ENCODE measurements around the gene CARNS1. TPM values are rescaled to one million over a fixed set of nuclear protein-coding genes. Genes with fewer than 3 reads are reported as not detected.

Gene CARNS1
- total RNA-seq, 1 donor from 2014 or later: 2.7 TPM

- Histone ChIP-seq H3K9me3 (no peaks in the 10 kb centered on the region), H3K4me1 (peaks cover 35% of the 10 kb centered on the region), H3K4me3 (peak overlapping the region; percentile 54), H3K27me3 (no peaks in the 10 kb centered on the region), H3K27ac (peak overlapping the region; percentile 79), H3K36me3 (no peaks in the 10 kb centered on the region)
- DNase-seq: no peak
- TF ChIP-seq CTCF (IDR thresholded peaks at IDR 0.05): no peak
- no peak for ATAC-seq
- intact Hi-C loops (cut with DNase I): no loop called here
These were observed 4.7 kb downstream of the CARNS1 start for GRCh38 chr11:67420147-67420645.

GRCh38 chr11:67420646-67421429 lies 5.4 kb downstream of the CARNS1 start:
- Histone ChIP-seq H3K9me3 (no peaks in the 10 kb centered on the region), H3K4me3 (peak overlapping the region; percentile 54), H3K36me3 (no peaks in the 10 kb centered on the region), H3K4me1 (peaks cover 32% of the 10 kb centered on the region), H3K27ac (peak overlapping the region; percentile 79), H3K27me3 (no peaks in the 10 kb centered on the region)
- DNase-seq: peak; percentile 99
- peak; percentile 96 for ATAC-seq
- intact Hi-C loops (cut with DNase I): no loop called here
- no peak for TF ChIP-seq CTCF (IDR thresholded peaks at IDR 0.05)

DNA sequence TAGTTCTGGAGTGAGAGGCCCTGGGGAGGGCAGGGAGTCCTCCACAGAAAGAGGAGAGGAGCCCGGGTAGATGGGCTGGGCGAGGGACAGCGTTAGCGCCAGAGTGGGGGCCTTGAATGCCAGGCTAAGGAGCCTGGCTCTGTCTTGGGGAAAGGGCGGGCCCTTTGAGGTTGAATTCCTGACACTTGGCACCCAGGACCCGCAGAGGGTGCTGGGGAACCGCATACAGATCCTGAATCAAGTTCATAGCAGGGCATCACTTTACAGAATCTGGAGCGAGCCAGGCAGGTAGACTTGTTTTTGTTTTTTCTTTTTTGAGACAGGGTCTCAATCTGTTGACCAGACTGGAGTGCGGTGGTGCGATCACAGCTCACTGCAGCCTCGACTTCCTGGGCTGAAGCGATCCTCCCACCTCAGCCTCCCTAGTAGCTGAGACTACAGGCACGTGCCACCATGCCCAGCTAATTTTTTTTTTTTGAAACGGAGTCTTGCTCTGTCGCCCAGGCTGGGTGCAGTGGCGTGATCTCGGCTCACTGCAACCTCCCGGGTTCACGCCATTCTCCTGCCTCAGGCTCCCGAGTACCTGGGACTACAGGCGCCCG lies 6.1 kb downstream of the CARNS1 start:
- Histone ChIP-seq H3K27me3 (no peaks in the 10 kb centered on the region), H3K4me1 (peaks cover 25% of the 10 kb centered on the region), H3K36me3 (no peaks in the 10 kb centered on the region), H3K27ac (peak overlapping the region; percentile 79), H3K4me3 (peak overlapping the region; percentile 54), H3K9me3 (no peaks in the 10 kb centered on the region)
- no peak for DNase-seq
- no peak for ATAC-seq
- no peak for TF ChIP-seq CTCF (IDR thresholded peaks at IDR 0.05)
- intact Hi-C loops (cut with DNase I): no loop called here

- no peak for ATAC-seq
- Histone ChIP-seq H3K4me3 (no peak overlapping the region), H3K9me3 (no peaks in the 10 kb centered on the region), H3K27me3 (no peaks in the 10 kb centered on the region), H3K36me3 (no peaks in the 10 kb centered on the region), H3K27ac (no peak overlapping the region), H3K4me1 (peaks cover 24% of the 10 kb centered on the region)
- no peak for TF ChIP-seq CTCF (IDR thresholded peaks at IDR 0.05)
- intact Hi-C loops (cut with DNase I): no loop called here
- DNase-seq: no peak
These were observed 7.4 kb downstream of the CARNS1 start for GRCh38 chr11:67422891-67423290.

- ATAC-seq (no peak), DNase-seq (no peak)
- H3K4me3 ChIP-seq: no peak overlapping the region
- intact Hi-C loops (cut with DNase I): no loop called here
- no peak overlapping the region for H3K27ac ChIP-seq
- H3K4me1 ChIP-seq: peaks cover 22% of the 10 kb centered on the region
- H3K9me3 ChIP-seq: no peaks in the 10 kb centered on the region
- no peaks in the 10 kb centered on the region for H3K27me3 ChIP-seq
- no peak for TF ChIP-seq CTCF (IDR thresholded peaks at IDR 0.05)
- H3K36me3 ChIP-seq: no peaks in the 10 kb centered on the region
These were observed 8.0 kb downstream of the CARNS1 start for GRCh38 chr11:67423466-67423865.
